Ascending aorta (tissue), 2 donors: ENCODE measurements around the gene RNF144B. TPM values are rescaled to one million over a fixed set of nuclear protein-coding genes. Genes with fewer than 3 reads are reported as not detected.

Source experiments
- DNase-seq, 2 donors: peaks; one replicate each; pipeline ENCODE4 v3.0.0-alpha.2; 2019; ENCODE audit warnings: low spot score in 2 of 2
- H3K27ac ChIP-seq, 2 donors: fragments of 200-600 bp; sonication (generic); one replicate each; pipeline ENCODE4 v1.5.1; 2016 to 2017; ENCODE audit warnings: mild to moderate bottlenecking in 1 of 2
- H3K27me3 ChIP-seq: fragments of 200-600 bp; sonication (generic); one replicate; pipeline ENCODE4 v1.5.1; 2017
- H3K36me3 ChIP-seq, 2 donors: fragments of 200-600 bp; sonication (generic); one replicate each; pipeline ENCODE4 v1.5.1; 2016
- H3K4me1 ChIP-seq, 2 donors: fragments of 200-600 bp; sonication (generic); one replicate each; pipeline ENCODE4 v1.5.1; 2016 to 2017; ENCODE audit warnings: mild to moderate bottlenecking in 1 of 2
- H3K4me3 ChIP-seq, 2 donors: fragments of 200-600 bp; sonication (generic); one replicate each; pipeline ENCODE4 v1.5.1; 2016 to 2017; ENCODE audit warnings: mild to moderate bottlenecking in 1 of 2
- H3K9me3 ChIP-seq, 2 donors: fragments of 200-600 bp; sonication (generic); one replicate each; pipeline ENCODE4 v1.5.1; 2016
- CTCF ChIP-seq, 3 experiments: fragments of 200-600 bp in 2 of 3; fragments of 450-650 bp in 1 of 3; sonication (generic) in 2 of 3; IDR thresholded peaks; one replicate each; pipeline ENCODE4 v1.5.1; 2016 to 2019; ENCODE audit warnings: antibody characterized with exemption in 3 of 3, mild to moderate bottlenecking in 1 of 3, moderate library complexity in 1 of 3
- intact Hi-C: fragments of 100-400 bp; cut with DNase I; formaldehyde crosslinking; loops from one replicate; pipeline ENCODE4 v1.15.1; 2023
- total RNA-seq: library from RNA; depleted of rRNA; stranded (reverse); fragments of >200 nt; gene quantifications from one replicate; pipeline ENCODE4 v1.1.0, GENCODE V29; 2016

RNF144B gene
- total RNA-seq, 1 donor from 2014 or later: 52.3 TPM

DNA sequence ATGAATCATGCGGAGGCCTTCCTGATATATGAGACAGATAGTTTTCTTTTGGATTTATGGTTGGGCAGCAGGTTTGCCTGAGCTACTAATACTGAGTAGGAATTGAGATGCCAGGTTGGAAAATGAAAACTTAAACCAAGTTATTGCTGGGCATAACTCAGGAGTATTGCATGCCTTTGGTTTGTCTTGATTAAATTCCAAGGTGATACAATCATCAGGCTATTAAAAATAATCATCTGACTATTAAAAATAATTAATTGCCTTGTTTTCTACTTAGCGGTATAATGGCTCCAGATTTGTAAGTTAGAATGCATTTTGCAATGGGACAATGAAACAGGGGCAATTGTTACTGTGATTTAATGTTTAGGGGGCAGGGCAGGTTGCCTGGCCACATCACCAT lies 15.5 kb upstream of the RNF144B start:
- Histone ChIP-seq H3K4me1 (no peaks in the 10 kb centered on the region), H3K9me3 (no peaks in the 10 kb centered on the region), H3K36me3 (no peaks in the 10 kb centered on the region), H3K27ac (no peak overlapping the region), H3K27me3 (no peaks in the 10 kb centered on the region), H3K4me3 (no peak overlapping the region)
- DNase-seq: no peak
- intact Hi-C loops: no loop called here
- no peak for TF ChIP-seq CTCF (IDR thresholded peaks at IDR 0.05)

DNA sequence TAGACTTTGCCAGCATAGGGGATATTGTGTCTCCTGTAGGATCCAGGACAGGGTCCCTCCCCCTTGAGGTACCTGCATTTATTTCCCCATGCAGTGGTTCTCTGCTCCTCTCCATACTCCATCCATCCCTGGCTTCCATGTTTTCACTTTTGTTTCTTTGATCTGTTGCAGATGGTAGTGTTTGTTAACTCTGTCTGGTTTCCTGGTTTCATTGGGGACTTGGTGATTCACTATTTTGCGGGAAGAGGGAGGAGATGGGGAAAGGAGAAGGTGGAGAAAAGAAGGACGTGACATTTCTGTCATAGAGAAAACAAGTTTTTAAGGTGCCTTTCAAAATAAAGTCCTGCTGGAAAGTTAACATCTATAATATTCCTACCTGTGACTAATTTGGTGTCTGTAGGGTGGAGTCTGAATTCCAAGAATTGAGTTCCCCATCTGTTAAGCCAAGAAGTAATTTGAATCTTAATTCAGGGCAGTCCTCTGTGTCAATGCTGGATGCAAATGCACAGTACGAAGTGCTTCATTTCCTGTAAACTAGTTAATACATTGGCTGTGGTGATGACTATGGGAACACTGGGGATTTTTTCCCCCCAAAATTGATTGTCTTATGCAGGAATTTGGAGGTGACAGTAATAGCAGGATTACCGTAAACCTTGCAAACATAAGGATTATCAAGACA lies 6.9 kb upstream of the RNF144B start:
- no peaks in the 10 kb centered on the region for H3K4me1 ChIP-seq
- H3K36me3 ChIP-seq: no peaks in the 10 kb centered on the region
- intact Hi-C loops: loop anchor here (10.0 kb wide), 1 partner anchor 115 kb away; the partner anchor contains the start of gene DEK
- DNase-seq: no peak
- no peak overlapping the region for H3K27ac ChIP-seq
- no peak for TF ChIP-seq CTCF (IDR thresholded peaks at IDR 0.05)
- H3K4me3 ChIP-seq: no peak overlapping the region
- H3K27me3 ChIP-seq: no peaks in the 10 kb centered on the region
- H3K9me3 ChIP-seq: no peaks in the 10 kb centered on the region

- Histone ChIP-seq H3K4me1 (no peaks in the 10 kb centered on the region), H3K36me3 (no peaks in the 10 kb centered on the region), H3K27ac (no peak overlapping the region), H3K27me3 (no peaks in the 10 kb centered on the region), H3K4me3 (no peak overlapping the region), H3K9me3 (no peaks in the 10 kb centered on the region)
- TF ChIP-seq CTCF (IDR thresholded peaks at IDR 0.05): no peak
- intact Hi-C loops: loop anchor here (10.0 kb wide), 1 partner anchor 116 kb away; the partner anchor contains the start of gene DEK
- no peak for DNase-seq
These were observed 6.3 kb upstream of the RNF144B start for GRCh38 chr6:18380851-18381250.

DNA sequence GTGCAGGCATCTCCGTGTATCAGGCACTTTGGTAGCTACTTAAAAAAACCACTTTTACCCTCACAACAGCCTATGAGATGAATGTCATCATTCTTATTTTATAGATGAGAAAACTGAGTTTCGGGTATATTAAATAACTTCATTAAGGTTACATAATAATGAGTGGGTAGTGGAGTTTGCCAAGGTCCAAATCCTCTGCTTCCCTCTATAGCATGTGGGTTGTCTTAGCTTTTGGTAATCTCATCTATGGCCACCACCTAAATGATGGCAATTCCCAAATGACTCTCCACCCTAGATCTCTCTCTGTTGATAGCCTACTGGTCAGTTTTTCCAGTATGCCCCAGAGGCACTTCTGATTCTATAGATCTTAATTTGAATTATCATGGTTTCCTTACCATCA lies 3.7 kb upstream of the RNF144B start:
- no peaks in the 10 kb centered on the region for H3K27me3 ChIP-seq
- DNase-seq: no peak
- H3K36me3 ChIP-seq: no peaks in the 10 kb centered on the region
- H3K9me3 ChIP-seq: no peaks in the 10 kb centered on the region
- H3K27ac ChIP-seq: no peak overlapping the region
- no peak overlapping the region for H3K4me3 ChIP-seq
- no peak for TF ChIP-seq CTCF (IDR thresholded peaks at IDR 0.05)
- intact Hi-C loops: loop anchor here (10.0 kb wide), 1 partner anchor 119 kb away; the partner anchor contains the start of gene DEK
- H3K4me1 ChIP-seq: peaks cover 0 to 13% of the 10 kb centered on the region in 2 donors

- H3K27ac ChIP-seq: no peak overlapping the region
- no peak for DNase-seq
- peaks cover 0 to 21% of the 10 kb centered on the region in 2 donors for H3K4me1 ChIP-seq
- H3K27me3 ChIP-seq: no peaks in the 10 kb centered on the region
- H3K4me3 ChIP-seq: no peak overlapping the region
- H3K36me3 ChIP-seq: no peaks in the 10 kb centered on the region
- no peaks in the 10 kb centered on the region for H3K9me3 ChIP-seq
- TF ChIP-seq CTCF (IDR thresholded peaks at IDR 0.05): no peak
- intact Hi-C loops: loop anchor here (5.0 to 10.0 kb wide), 3 partner anchors 37 to 120 kb away; partner anchors contain the start of gene DEK
These were observed 2.5 kb upstream of the RNF144B start for GRCh38 chr6:18384621-18385020.
